ENCODE data around the gene STK17A.

DNA sequence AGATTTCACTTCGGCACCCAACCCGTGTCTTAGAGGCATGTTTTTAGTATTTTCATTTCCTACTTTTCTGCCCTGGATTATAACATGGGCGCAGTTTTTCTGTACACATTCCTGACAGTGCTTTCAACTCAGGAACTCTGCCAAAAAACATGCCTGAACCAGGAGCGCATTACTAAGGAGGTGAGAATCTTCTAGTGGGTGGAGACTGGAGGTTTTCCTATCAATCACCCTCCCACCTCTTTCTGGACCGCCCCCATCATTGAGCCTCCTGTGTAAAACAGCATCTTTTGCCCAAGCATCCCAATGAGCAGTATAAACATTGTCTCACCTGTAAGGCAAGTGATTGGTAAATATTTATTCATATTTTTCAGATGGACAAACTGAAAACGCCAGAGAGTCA is 53.2 kb downstream of the STK17A start:
- TF ChIP-seq POLR2AphosphoS5 (IDR thresholded peaks at IDR 0.05; ENCODE audit: low read depth, low read length): no peak
- TF ChIP-seq TAF1 (IDR thresholded peaks at IDR 0.05; ENCODE audit: borderline replicate concordance, insufficient read depth, low read length): no peak
